GM12874 (cell line): ENCODE measurements around the gene NOP53.
A peak's percentile ranks its signal among the peaks of the same experiment; 100 is the strongest.

Experiments used
- TF ChIP-seq, protein P1 (sequence below): IDR thresholded peaks from 2 replicates; pipeline ENCODE4 v1.5.1; 2011; ENCODE audit warnings: low read depth, mild to moderate bottlenecking, control low read depth, low read length, moderate library complexity; ENCODE audit not compliant: insufficient read depth

The NOP53 gene

DNA sequence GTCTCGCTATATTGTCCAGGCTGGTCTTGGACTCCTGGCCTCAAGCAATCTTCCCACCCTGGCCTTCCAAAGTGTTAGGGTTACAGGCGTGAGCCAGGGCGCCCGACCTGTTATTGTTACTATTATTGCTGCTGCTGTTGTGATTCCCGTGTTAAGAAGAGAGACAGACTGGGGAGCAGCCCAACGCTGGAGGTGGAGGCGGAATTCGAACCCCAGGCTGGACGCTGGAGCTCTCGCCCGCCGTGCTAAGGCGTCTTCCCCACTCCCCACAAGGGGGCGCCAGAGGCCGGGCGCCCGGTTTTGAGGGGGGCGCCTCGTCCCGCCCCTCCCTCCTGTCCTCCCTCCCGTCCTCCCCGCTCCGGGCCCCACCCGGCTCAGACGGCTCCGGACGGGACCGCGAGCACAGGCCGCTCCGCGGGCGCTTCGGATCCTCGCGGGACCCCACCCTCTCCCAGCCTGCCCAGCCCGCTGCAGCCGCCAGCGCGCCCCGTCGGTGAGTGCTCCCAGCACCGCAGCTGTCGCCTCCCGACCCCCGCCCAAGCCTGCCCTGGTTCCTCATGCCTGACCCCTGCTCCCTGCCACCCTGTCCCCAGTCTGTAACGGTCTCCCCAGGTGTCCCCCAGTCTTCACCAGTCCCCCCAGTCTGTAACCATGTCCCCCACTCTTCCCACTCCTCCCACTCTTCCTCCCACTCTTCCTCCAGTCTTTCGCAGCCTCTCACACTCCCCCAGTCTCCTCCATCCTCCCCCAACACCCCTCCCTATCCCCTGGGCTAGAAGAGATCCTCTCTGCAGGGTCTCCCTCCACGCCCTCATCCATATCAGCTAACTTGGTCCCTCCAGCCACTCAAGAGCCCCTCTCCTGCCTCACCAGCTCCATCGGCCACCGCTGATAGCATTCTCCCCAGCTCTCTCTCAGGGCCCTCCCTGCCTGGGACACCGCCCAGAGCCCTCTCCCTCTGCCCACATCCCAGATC, 32.0 kb upstream of the NOP53 start, which contains the start of gene EHD2:
Gene EHD2 (plus strand): TSS at position 377 of the 976 bp plus-strand sequence. CDS start 3,191 bp downstream, outside the sequence.
- TF ChIP-seq, protein P1, sequence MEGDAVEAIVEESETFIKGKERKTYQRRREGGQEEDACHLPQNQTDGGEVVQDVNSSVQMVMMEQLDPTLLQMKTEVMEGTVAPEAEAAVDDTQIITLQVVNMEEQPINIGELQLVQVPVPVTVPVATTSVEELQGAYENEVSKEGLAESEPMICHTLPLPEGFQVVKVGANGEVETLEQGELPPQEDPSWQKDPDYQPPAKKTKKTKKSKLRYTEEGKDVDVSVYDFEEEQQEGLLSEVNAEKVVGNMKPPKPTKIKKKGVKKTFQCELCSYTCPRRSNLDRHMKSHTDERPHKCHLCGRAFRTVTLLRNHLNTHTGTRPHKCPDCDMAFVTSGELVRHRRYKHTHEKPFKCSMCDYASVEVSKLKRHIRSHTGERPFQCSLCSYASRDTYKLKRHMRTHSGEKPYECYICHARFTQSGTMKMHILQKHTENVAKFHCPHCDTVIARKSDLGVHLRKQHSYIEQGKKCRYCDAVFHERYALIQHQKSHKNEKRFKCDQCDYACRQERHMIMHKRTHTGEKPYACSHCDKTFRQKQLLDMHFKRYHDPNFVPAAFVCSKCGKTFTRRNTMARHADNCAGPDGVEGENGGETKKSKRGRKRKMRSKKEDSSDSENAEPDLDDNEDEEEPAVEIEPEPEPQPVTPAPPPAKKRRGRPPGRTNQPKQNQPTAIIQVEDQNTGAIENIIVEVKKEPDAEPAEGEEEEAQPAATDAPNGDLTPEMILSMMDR, result peak; percentile 83

DNA sequence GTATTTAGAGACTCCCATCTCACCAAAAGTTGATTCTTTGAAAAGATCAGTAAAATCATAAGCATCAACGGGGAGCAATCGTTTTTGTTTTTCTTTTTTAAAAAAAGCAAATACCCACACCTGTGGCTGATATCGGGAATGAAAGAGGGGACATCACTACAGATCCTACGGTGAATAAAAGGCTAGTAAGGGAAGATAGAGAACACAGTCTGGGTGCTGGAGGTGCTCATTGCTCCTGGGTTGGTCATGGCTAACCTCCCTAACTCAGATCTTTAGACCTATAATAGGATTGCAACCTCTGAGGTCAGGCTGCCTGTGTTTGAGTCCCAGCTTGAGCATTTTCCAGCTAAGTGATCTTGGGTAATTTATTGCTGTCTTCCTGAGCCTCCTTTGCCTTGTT, 31.0 kb upstream of the NOP53 start:
- TF ChIP-seq, protein P1, result no peak

DNA sequence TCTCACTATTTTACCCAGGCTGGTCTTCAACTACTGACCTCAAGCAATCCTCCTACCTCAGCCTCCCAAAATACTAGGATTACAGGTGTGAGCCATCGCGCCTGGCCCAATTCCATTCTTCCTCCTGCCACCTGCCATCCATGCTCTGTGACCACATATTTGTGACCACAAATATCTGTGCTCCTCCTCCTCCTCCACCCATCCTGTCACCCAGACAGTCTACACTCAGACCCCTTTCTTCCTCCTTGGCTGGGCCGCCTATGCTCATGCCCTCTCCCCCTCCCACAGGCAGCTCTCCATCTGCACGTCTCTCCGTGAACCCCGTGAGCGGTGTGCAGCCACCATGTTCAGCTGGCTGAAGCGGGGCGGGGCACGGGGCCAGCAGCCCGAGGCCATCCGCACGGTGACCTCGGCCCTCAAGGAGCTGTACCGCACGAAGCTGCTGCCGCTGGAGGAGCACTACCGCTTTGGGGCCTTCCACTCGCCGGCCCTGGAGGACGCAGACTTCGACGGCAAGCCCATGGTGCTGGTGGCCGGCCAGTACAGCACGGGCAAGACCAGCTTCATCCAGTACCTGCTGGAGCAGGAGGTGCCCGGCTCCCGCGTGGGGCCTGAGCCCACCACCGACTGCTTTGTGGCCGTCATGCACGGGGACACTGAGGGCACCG, 28.9 kb upstream of the NOP53 start:
- TF ChIP-seq, protein P1, result no peak

DNA sequence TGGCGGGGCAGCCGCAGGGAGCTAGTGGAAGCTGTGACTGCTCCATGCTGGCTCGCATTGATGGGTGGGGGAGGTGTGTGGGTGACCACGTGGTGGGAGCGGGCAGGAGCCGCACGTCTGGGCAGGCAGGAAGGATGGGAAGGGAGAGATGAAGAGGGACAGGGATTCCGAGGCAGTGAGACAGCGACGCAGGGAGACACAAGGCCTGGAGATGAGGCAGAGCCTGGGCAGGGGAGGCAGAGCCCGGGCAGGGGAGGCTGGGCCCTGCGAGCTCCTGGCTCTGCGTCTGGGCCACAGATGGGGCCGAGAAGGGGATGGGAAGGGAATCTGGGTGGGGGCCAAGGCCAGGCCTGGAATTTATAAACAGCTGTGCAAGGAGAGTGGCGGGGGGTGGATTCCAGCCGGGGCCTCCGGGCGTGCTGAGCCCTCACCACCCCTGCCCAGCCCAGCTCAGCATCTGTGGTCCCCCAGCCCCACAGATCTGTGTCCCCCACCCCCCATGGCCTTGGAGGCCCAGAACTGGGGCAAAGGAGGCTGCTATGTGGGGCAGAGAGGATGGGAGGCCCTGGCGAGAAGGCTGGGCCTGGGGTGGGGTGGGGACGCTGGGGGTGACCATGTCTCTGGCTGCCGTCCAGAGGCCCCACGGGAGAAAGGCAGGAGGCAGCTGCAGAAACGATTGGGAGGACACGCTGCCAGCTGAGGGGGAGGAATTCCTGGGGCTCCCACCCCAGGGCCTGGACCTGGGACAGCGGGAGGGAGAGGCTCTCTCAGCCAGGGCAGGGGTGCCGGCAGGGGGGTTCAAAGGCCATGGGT, 26.1 kb upstream of the NOP53 start:
- TF ChIP-seq, protein P1, result no peak

DNA sequence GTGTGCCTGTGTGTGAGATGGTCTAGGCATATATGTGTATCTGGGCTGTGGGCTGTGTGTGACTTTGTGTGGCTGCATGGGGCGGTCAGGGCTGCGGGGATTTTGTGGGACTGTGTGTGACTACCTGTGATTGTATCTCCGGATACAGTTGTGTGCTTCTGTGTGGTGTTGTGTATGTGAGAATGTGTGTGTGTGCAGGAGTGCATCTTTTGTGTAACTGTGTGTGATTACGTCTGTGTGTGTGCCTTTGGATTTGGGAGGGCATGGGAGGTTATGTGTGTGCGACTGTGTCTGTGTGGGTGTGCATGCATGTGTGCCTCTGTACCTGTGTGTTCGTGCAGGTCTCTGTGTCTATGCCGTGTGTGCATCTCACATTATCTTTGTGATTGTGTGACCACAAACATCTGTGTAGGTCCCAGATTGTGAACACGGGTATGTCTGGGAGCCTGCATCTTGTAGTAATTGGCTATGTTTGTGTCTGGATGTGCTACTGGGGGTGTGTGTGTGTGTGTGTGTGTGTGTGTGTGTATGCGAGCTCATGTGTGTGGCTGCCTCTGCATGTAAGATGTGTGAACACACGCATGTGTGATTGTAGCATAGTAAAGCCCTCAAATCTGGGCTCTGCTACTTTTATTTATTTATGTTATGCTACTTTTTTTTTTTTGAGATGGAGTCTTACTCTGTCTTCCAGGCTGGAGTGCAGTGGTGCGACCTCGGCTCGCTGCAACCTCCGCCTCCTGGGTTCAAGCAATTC, 24.5 kb upstream of the NOP53 start:
- TF ChIP-seq, protein P1, result no peak

DNA sequence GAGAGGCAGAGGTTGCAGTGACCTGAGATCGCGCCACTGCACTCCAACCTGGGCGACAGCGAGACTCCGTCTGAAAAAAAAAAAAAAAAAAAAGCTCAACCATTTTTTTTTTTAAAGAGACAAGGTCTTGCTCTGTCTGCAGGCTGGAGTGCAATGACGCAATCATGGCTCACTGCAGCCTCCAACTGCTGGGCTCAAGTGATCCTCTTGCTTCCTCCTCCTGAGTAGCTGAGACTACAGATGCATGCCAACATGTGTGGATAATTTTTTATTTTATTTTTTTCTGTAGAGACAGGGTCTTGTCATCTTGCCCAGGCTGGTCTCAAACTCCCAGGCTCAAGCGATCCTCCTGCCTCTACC, 21.8 kb upstream of the NOP53 start:
- TF ChIP-seq, protein P1, result no peak
